Panc1 (cell line): ENCODE data around the gene LINGO4. TPM values are rescaled to one million over a fixed set of nuclear protein-coding genes. Genes with fewer than 3 reads are reported as not detected.

Experiments used
- ATAC-seq: fragments of 200-7000 bp; cut with Tn5 transposase; 2 replicates; pipeline ENCODE4 v1.9.1; 2020; ENCODE audit warnings: mild to moderate bottlenecking, moderate library complexity
- BruUV-seq: library from RNA; stranded (reverse); fragments of 400-500 nt; replicated peaks from 2 replicates; lab custom pipeline; 2021; lab: Mats Ljungman, UMichigan
- CTCF ChIA-PET: fragments of 300-600 bp; sonication (Branson Sonifier 250); formaldehyde crosslinking; loops from one replicate; lab custom pipeline; 2022; ENCODE audit warnings: antibody characterized with exemption; lab: Charles Lee
- POLR2A ChIA-PET: fragments of 300-600 bp; sonication (Branson Sonifier 250); formaldehyde crosslinking; loops from one replicate; lab custom pipeline; 2022; ENCODE audit warnings: antibody characterized with exemption; lab: Charles Lee
- DNase-seq: peaks from one replicate; pipeline ENCODE4 v3.0.0-alpha.2; 2010; ENCODE audit warnings: low read depth, low spot score
- H3K27ac ChIP-seq: 2 replicates; pipeline ENCODE4 v1.5.1; 2011; ENCODE audit warnings: mild to moderate bottlenecking, low read length, inconsistent platforms
- H3K27me3 ChIP-seq: fragments of 200-500 bp; sonication (Bioruptor generic); 2 replicates; pipeline ENCODE4 v1.6.0; 2014; ENCODE audit warnings: low read length, inconsistent platforms; ENCODE audit not compliant: control insufficient read depth, insufficient read depth
- H3K36me3 ChIP-seq: fragments of 200-500 bp; sonication (Bioruptor generic); 2 replicates; pipeline ENCODE4 v1.5.1; 2014; ENCODE audit warnings: inconsistent platforms, mild to moderate bottlenecking, low read length, moderate library complexity; ENCODE audit not compliant: control insufficient read depth, insufficient read depth
- H3K4me1 ChIP-seq: 2 replicates; pipeline ENCODE4 v1.5.1; 2011; ENCODE audit warnings: inconsistent platforms, mild to moderate bottlenecking, low read length, moderate library complexity; ENCODE audit not compliant: control insufficient read depth, insufficient read depth
- H3K4me3 ChIP-seq, 2 experiments: 2 replicates each; pipeline ENCODE4 v1.5.1; 2011 to 2012; ENCODE audit warnings: low read depth in 2 of 2, low read length in 2 of 2, mild to moderate bottlenecking in 2 of 2, inconsistent platforms in 1 of 2, moderate library complexity in 1 of 2
- H3K9me3 ChIP-seq: fragments of 200-500 bp; sonication (Bioruptor generic); 2 replicates; pipeline ENCODE4 v1.5.1; 2014; ENCODE audit warnings: low read depth, mild to moderate bottlenecking, inconsistent platforms, low read length, moderate library complexity; ENCODE audit not compliant: control insufficient read depth, insufficient read depth
- CTCF ChIP-seq: fragments of 450-650 bp; IDR thresholded peaks from 2 replicates; pipeline ENCODE4 v1.5.1; 2017; ENCODE audit warnings: mild to moderate bottlenecking
- POLR2AphosphoS5 ChIP-seq: IDR thresholded peaks from 2 replicates; pipeline ENCODE4 v1.6.1; 2012; ENCODE audit warnings: mild to moderate bottlenecking, low read depth, low read length, moderate library complexity
- REST ChIP-seq, 2 experiments: IDR thresholded peaks; 2 replicates each; pipeline ENCODE4 v1.6.1; 2011 to 2012; ENCODE audit warnings: low read depth in 2 of 2, control low read depth in 1 of 2, low read length in 1 of 2, mild to moderate bottlenecking in 1 of 2, moderate library complexity in 1 of 2; ENCODE audit not compliant: insufficient read depth in 1 of 2
- SIN3A ChIP-seq: IDR thresholded peaks from 2 replicates; pipeline ENCODE4 v1.6.1; 2012; ENCODE audit warnings: low read depth, mild to moderate bottlenecking, low read length, moderate library complexity, borderline replicate concordance; ENCODE audit not compliant: insufficient read depth
- TCF7L2 ChIP-seq: IDR thresholded peaks from 2 replicates; pipeline ENCODE4 v1.6.1; 2011; ENCODE audit warnings: mild to moderate bottlenecking, low read depth, low read length, inconsistent platforms
- in situ Hi-C: cut with HindIII; loops from 2 replicates; pipeline ENCODE4 v1.10.0; 2016; ENCODE audit warnings: low sequenced_read_pairs, low pct_unique_long_range_greater_than_20kb
- intact Hi-C: fragments of 100-400 bp; cut with micrococcal nuclease; formaldehyde crosslinking; loops from one replicate; pipeline ENCODE4 v1.10.0; 2022; ENCODE audit not compliant: unreplicated experiment
- total RNA-seq: library from RNA; stranded (reverse); gene quantifications from one replicate; pipeline ENCODE4 v1.2.1, GENCODE V29; 2021; ENCODE audit not compliant: unreplicated experiment

Gene LINGO4
- total RNA-seq, 1 experiment from 2014 or later: not detected

- TF ChIP-seq TCF7L2 (no peak), CTCF (no peak), REST (IDR thresholded peaks at IDR 0.05; ENCODE audit: insufficient read depth in 1 of 2, low read depth in 2 of 2, low read length in 1 of 2) (no peak), SIN3A (no peak), POLR2AphosphoS5 (no peak)
- DNase-seq (no peak), ATAC-seq (no peak)
- no peaks in the 10 kb centered on the region for H3K27me3 ChIP-seq
- no peaks in the 10 kb centered on the region for H3K36me3 ChIP-seq
- intact Hi-C loops: loop anchor here (10.0 kb wide), 3 partner anchors 141 to 391 kb away; no protein-coding TSS in a partner anchor
- ChIA-PET CTCF (interaction anchor here (0.6 to 0.8 kb wide), 2 partner anchors 124 to 404 kb away, joined by 4 read pairs; no protein-coding TSS in a partner anchor), POLR2A (no interaction called here)
- H3K27ac ChIP-seq: no peak overlapping the region
- H3K4me3 ChIP-seq: no peak overlapping the region
- no peaks in the 10 kb centered on the region for H3K9me3 ChIP-seq
- H3K4me1 ChIP-seq: peaks cover 10% of the 10 kb centered on the region
- in situ Hi-C loops: no loop called here
- no TSS peak for BruUV-seq
Observed at GRCh38 chr1:151835596-151835995, 30.4 kb upstream of the LINGO4 start.

GRCh38 chr1:151834239-151834638 lies 29.0 kb upstream of the LINGO4 start:
- DNase-seq (no peak), ATAC-seq (no peak)
- no peak overlapping the region for H3K4me3 ChIP-seq
- peaks cover 9% of the 10 kb centered on the region; the same call in 1 of the 2 replicates for H3K4me1 ChIP-seq
- TF ChIP-seq POLR2AphosphoS5 (no peak), CTCF (no peak)
- no peaks in the 10 kb centered on the region for H3K36me3 ChIP-seq
- no peaks in the 10 kb centered on the region for H3K27me3 ChIP-seq
- H3K27ac ChIP-seq: no peak overlapping the region
- CTCF ChIA-PET: no interaction called here
- BruUV-seq: no TSS peak
- H3K9me3 ChIP-seq: no peaks in the 10 kb centered on the region
- in situ Hi-C loops (no loop called here), intact Hi-C loops (loop anchor here (10.0 kb wide), 3 partner anchors 139 to 389 kb away; no protein-coding TSS in a partner anchor)
- POLR2A ChIA-PET: no interaction called here
